B cell (primary cell): ENCODE results near the gene ZNF688. TPM values are rescaled to one million over a fixed set of nuclear protein-coding genes. Genes with fewer than 3 reads are reported as not detected.

ENCODE experiments used
- ATAC-seq: fragments of 200-7000 bp; cut with Tn5 transposase; one replicate; pipeline ENCODE4 v1.10.0; 2021; ENCODE audit warnings: low read depth, mild to moderate bottlenecking, moderate number of reproducible peaks, moderate library complexity
- CTCF ChIA-PET: fragments of 350-600 bp; sonication (Branson Sonifier 250); formaldehyde crosslinking; loops from one replicate; lab custom pipeline; 2021; ENCODE audit warnings: antibody characterized with exemption, inconsistent platforms; lab: Charles Lee
- POLR2A ChIA-PET: fragments of 350-600 bp; sonication (Branson Sonifier 250); formaldehyde crosslinking; loops from one replicate; lab custom pipeline; 2021; ENCODE audit warnings: antibody characterized with exemption; lab: Charles Lee
- DNase-seq: peaks from one replicate; pipeline ENCODE4 v3.0.0; 2013
- H2AFZ ChIP-seq: 2 replicates; pipeline ENCODE4 v1.6.1; 2012; ENCODE audit warnings: mild to moderate bottlenecking, low read depth, low read length; ENCODE audit not compliant: insufficient read depth, poor library complexity, severe bottlenecking
- H3K27ac ChIP-seq, 2 donors: 1 replicate in 1 of 2; 2 replicates in 1 of 2; pipeline ENCODE4 v1.5.1; 2012 to 2013; ENCODE audit warnings: low read length in 2 of 2, mild to moderate bottlenecking in 2 of 2, moderate library complexity in 1 of 2
- H3K27me3 ChIP-seq, 4 experiments: fragments of 200-600 bp in 1 of 4; sonication (generic) in 1 of 4; replicated peaks in 1 of 4; 1 replicate in 2 of 4; 2 replicates in 2 of 4; pipeline versions ENCODE4 v1.6.1 to v1.7.0; 2013 to 2016; ENCODE audit warnings: low read length in 3 of 4, mild to moderate bottlenecking in 2 of 4, mixed read lengths in 1 of 4, moderate library complexity in 1 of 4; ENCODE audit not compliant: insufficient read depth in 4 of 4, control insufficient read depth in 3 of 4; ENCODE audit errors: control extremely low read depth in 1 of 4
- H3K36me3 ChIP-seq, 2 experiments: replicated peaks in 1 of 2; 1 replicate in 1 of 2; 2 replicates in 1 of 2; pipeline versions ENCODE4 v1.6.1 to v1.7.1; 2013; ENCODE audit warnings: low read length in 1 of 2; ENCODE audit not compliant: insufficient read depth in 2 of 2, control insufficient read depth in 1 of 2; ENCODE audit errors: control extremely low read depth in 1 of 2, extremely low read depth in 1 of 2
- H3K4me1 ChIP-seq, 2 donors: fragments of 200-600 bp in 1 of 2; sonication (generic) in 1 of 2; 1 replicate in 1 of 2; 2 replicates in 1 of 2; pipeline versions ENCODE4 v1.5.1 to v1.6.1; 2013 to 2017; ENCODE audit warnings: low read length in 2 of 2; ENCODE audit not compliant: control insufficient read depth in 2 of 2, insufficient read depth in 2 of 2
- H3K4me2 ChIP-seq: replicated peaks from 2 replicates; pipeline ENCODE3; 2012; ENCODE audit warnings: mild to moderate bottlenecking, low read depth, low read length; ENCODE audit not compliant: poor library complexity, severe bottlenecking
- H3K4me3 ChIP-seq, 5 experiments: fragments of 200-600 bp in 1 of 5; sonication (generic) in 1 of 5; 1 replicate in 3 of 5; 2 replicates in 2 of 5; pipeline versions ENCODE4 v1.5.1 to v1.7.0; 2011 to 2016; ENCODE audit warnings: low read length in 4 of 5, mild to moderate bottlenecking in 4 of 5, low read depth in 2 of 5, control low read depth in 1 of 5, moderate library complexity in 1 of 5; ENCODE audit not compliant: insufficient read depth in 1 of 5; ENCODE audit errors: control extremely low read depth in 1 of 5, extremely low read depth in 1 of 5
- H3K79me2 ChIP-seq: fragments of 200-600 bp; sonication (generic); one replicate; pipeline ENCODE4 v1.6.0; 2016; ENCODE audit warnings: low read length; ENCODE audit not compliant: control insufficient read depth, insufficient read depth
- H3K9ac ChIP-seq: fragments of 200-600 bp; sonication (generic); 2 replicates; pipeline ENCODE4 v1.6.1; 2017; ENCODE audit warnings: mild to moderate bottlenecking, low read length, moderate library complexity
- H3K9me3 ChIP-seq, 3 donors: one replicate each; pipeline versions ENCODE4 v1.6.1 to v1.7.1; 2013; ENCODE audit warnings: low read length in 2 of 3; ENCODE audit not compliant: control insufficient read depth in 2 of 3, insufficient read depth in 1 of 3; ENCODE audit errors: control extremely low read depth in 1 of 3
- H4K20me1 ChIP-seq: 2 replicates; pipeline ENCODE4 v1.6.0; 2012; ENCODE audit warnings: mild to moderate bottlenecking, low read length; ENCODE audit not compliant: insufficient read depth, control insufficient read depth, poor library complexity, severe bottlenecking
- H3K27ac Mint-ChIP-seq: one replicate; pipeline ENCODE4 v1.8.0; 2021; ENCODE audit warnings: mixed read lengths
- H3K27me3 Mint-ChIP-seq: one replicate; pipeline ENCODE4 v1.8.0; 2021; ENCODE audit warnings: mixed read lengths
- H3K4me1 Mint-ChIP-seq: one replicate; pipeline ENCODE4 v1.8.0; 2021; ENCODE audit warnings: mixed read lengths
- H3K4me3 Mint-ChIP-seq: one replicate; pipeline ENCODE4 v1.8.0; 2021; ENCODE audit warnings: mixed read lengths
- H3K9me3 Mint-ChIP-seq: one replicate; pipeline ENCODE4 v1.8.0; 2022; ENCODE audit warnings: mixed read lengths; ENCODE audit not compliant: insufficient read depth
- CTCF ChIP-seq: fragments of 200-600 bp; IDR thresholded peaks from one replicate; pipeline ENCODE4 v1.8.0; 2022; ENCODE audit warnings: antibody characterized with exemption, mild to moderate bottlenecking
- EZH2 ChIP-seq: IDR thresholded peaks from 2 replicates; pipeline ENCODE4 v1.6.1; 2012; ENCODE audit warnings: borderline replicate concordance, low read depth, mild to moderate bottlenecking, moderate library complexity, low read length; ENCODE audit not compliant: insufficient read depth, poor library complexity, severe bottlenecking
- WGBS: methylation state at CpG from one replicate; pipeline ENCODE4 v1.1.5; 2013; ENCODE audit warnings: missing lambda C conversion rate; ENCODE audit not compliant: insufficient coverage; 5-methylcytosine and 5-hydroxymethylcytosine counted together
- intact Hi-C: fragments of 100-400 bp; cut with micrococcal nuclease; formaldehyde crosslinking; loops from one replicate; pipeline ENCODE4 v1.10.0; 2022
- polyA plus RNA-seq: library from polyadenylated mRNA; depleted of rRNA; stranded (reverse); fragments of >200 nt; gene quantifications from 2 replicates; pipeline ENCODE4 v1.2.3, GENCODE V29; 2012
- total RNA-seq, 2 donors: library from RNA; stranded (reverse); fragments of 120-200 nt in 1 of 2; gene quantifications; 1 replicate in 1 of 2; 2 replicates in 1 of 2; pipeline versions ENCODE4 v1.2.3 to v1.2.4, GENCODE V29; 2013 to 2022

The ZNF688 gene
- total and polyA plus RNA-seq, 2 donors (not counting 1 experiment from before 2014, with no cell fraction given) = 20.6 to 23.1 TPM

GRCh38 chr16:30603945-30604315 lies 32.4 kb upstream of the ZNF688 start:
- no peak overlapping the region for H2AFZ ChIP-seq
- H3K27me3 Mint-ChIP-seq = no peaks in the 10 kb centered on the region
- no peak for ATAC-seq
- peaks cover 3% of the 10 kb centered on the region for H3K4me1 Mint-ChIP-seq
- no peak overlapping the region for H3K9ac ChIP-seq
- no peaks in the 10 kb centered on the region for H4K20me1 ChIP-seq
- H3K27ac Mint-ChIP-seq = no peak overlapping the region
- H3K4me3 Mint-ChIP-seq = no peak overlapping the region
- WGBS = 98% methylated on average over 7 of the region's 7 CpGs
- H3K9me3 Mint-ChIP-seq = no peaks in the 10 kb centered on the region
- TF ChIP-seq CTCF = no peak
- no peak for TF ChIP-seq EZH2
- H3K4me1 ChIP-seq = peaks cover 3% of the 10 kb centered on the region in 2 donors
- no peaks in the 10 kb centered on the region for H3K9me3 ChIP-seq
- ChIA-PET CTCF (interaction anchor here (2.7 kb wide), 1 partner anchor 11 kb away, joined by 13 read pairs; no protein-coding TSS in a partner anchor), POLR2A (no interaction called here)
- H3K36me3 ChIP-seq = peaks cover 0 to 27% of the 10 kb centered on the region in 2 experiments
- intact Hi-C loops = no loop called here
- H3K4me3 ChIP-seq = no peak overlapping the region
- no peak overlapping the region for H3K4me2 ChIP-seq
- H3K27ac ChIP-seq = no peak overlapping the region
- peaks cover 7% of the 10 kb centered on the region for H3K79me2 ChIP-seq
- no peak for DNase-seq
- H3K27me3 ChIP-seq = no peaks in the 10 kb centered on the region

- ChIA-PET CTCF (interaction anchor here (0.5 to 2.7 kb wide), 4 partner anchors 12 to 154 kb away, joined by 3 to 13 read pairs (median 6); no protein-coding TSS in a partner anchor), POLR2A (interaction anchor here (0.6 kb wide), 1 partner anchor 19 kb away, joined by 3 read pairs; no protein-coding TSS in a partner anchor)
- no peak overlapping the region for H2AFZ ChIP-seq
- H4K20me1 ChIP-seq = no peaks in the 10 kb centered on the region
- Mint-ChIP-seq H3K9me3 (no peaks in the 10 kb centered on the region), H3K27me3 (no peaks in the 10 kb centered on the region), H3K4me1 (peaks cover 3% of the 10 kb centered on the region), H3K4me3 (no peak overlapping the region), H3K27ac (no peak overlapping the region)
- no peak overlapping the region for H3K4me2 ChIP-seq
- DNase-seq = no peak
- no peaks in the 10 kb centered on the region for H3K4me1 ChIP-seq
- H3K79me2 ChIP-seq = peaks cover 3% of the 10 kb centered on the region
- no peak overlapping the region for H3K27ac ChIP-seq
- no peaks in the 10 kb centered on the region for H3K9me3 ChIP-seq
- ATAC-seq = no peak
- H3K27me3 ChIP-seq = no peaks in the 10 kb centered on the region
- H3K4me3 ChIP-seq = no peak overlapping the region
- 91% methylated on average over 3 of the region's 4 CpGs for WGBS
- H3K36me3 ChIP-seq = peaks cover 0 to 27% of the 10 kb centered on the region in 2 experiments
- no peak overlapping the region for H3K9ac ChIP-seq
- intact Hi-C loops = no loop called here
- no peak for TF ChIP-seq EZH2
- no peak for TF ChIP-seq CTCF
These were observed 31.2 kb upstream of the ZNF688 start for GRCh38 chr16:30602616-30603277.
